Measurements from ENCODE around the gene TMEM115.
"Not testable (repeated sequence)": the region's sequence is repeated elsewhere in the genome, so short reads cannot be mapped to it uniquely, and the experiment has no call there.

The TMEM115 gene

GRCh38 chr3:50314816-50315215 is 44.5 kb downstream of the TMEM115 start:
- Histone ChIP-seq H3K27ac (no peak overlapping the region), H3K4me2 (no peak overlapping the region), H3K36me3 (ENCODE audit: insufficient read depth) (no peaks in the 10 kb centered on the region), H3K9ac (no peak overlapping the region), H4K20me1 (ENCODE audit: insufficient read depth) (no peaks in the 10 kb centered on the region), H3K4me1 (ENCODE audit: low read depth, poor library complexity, severe bottlenecking) (no peaks in the 10 kb centered on the region), H3K79me2 (ENCODE audit: insufficient read depth, low read depth) (no peaks in the 10 kb centered on the region), H3K27me3 (ENCODE audit: insufficient read depth, low read depth) (no peaks in the 10 kb centered on the region), H2AFZ (ENCODE audit: low read depth) (no peak overlapping the region), H3K4me3 (IDR thresholded peaks at IDR 0.05; ENCODE audit: insufficient read depth, low read depth, low read length) (no peak overlapping the region)
- no peak for TF ChIP-seq CTCF (conservative IDR thresholded peaks at IDR 0.05; ENCODE audit: low read depth, low read length)

- H3K4me2 ChIP-seq: no peak overlapping the region
- H3K27ac ChIP-seq: no peak overlapping the region
- no peaks in the 10 kb centered on the region for H3K4me1 ChIP-seq (ENCODE audit: low read depth, poor library complexity, severe bottlenecking)
- H4K20me1 ChIP-seq (ENCODE audit: insufficient read depth): no peaks in the 10 kb centered on the region
- H3K36me3 ChIP-seq (ENCODE audit: insufficient read depth): no peaks in the 10 kb centered on the region
- H2AFZ ChIP-seq (ENCODE audit: low read depth): no peak overlapping the region
- no peaks in the 10 kb centered on the region for H3K79me2 ChIP-seq (ENCODE audit: insufficient read depth, low read depth)
- no peak overlapping the region for H3K4me3 ChIP-seq (IDR thresholded peaks at IDR 0.05; ENCODE audit: insufficient read depth, low read depth, low read length)
- no peak for TF ChIP-seq CTCF (conservative IDR thresholded peaks at IDR 0.05; ENCODE audit: low read depth, low read length)
- H3K9ac ChIP-seq: no peak overlapping the region
- no peaks in the 10 kb centered on the region for H3K27me3 ChIP-seq (ENCODE audit: insufficient read depth, low read depth)
Observed at GRCh38 chr3:50314342-50314741, 45.0 kb downstream of the TMEM115 start.

- not testable (repeated sequence) for H3K9ac ChIP-seq; H3K27me3 ChIP-seq (ENCODE audit: insufficient read depth, low read depth); H3K4me3 ChIP-seq (IDR thresholded peaks at IDR 0.05; ENCODE audit: insufficient read depth, low read depth, low read length); H3K4me2 ChIP-seq; H3K79me2 ChIP-seq (ENCODE audit: insufficient read depth, low read depth); H3K27ac ChIP-seq; H3K4me1 ChIP-seq (ENCODE audit: low read depth, poor library complexity, severe bottlenecking); H3K36me3 ChIP-seq (ENCODE audit: insufficient read depth); H4K20me1 ChIP-seq (ENCODE audit: insufficient read depth); H2AFZ ChIP-seq (ENCODE audit: low read depth)
Observed at GRCh38 chr3:50312041-50312440, 47.3 kb downstream of the TMEM115 start.
